Activated CD8-positive, alpha-beta memory T cell treated with anti-CD3 and anti-CD28 coated beads, Interleukin-2, amount 50 U/mL, for 1 hour (primary cell): ENCODE results near the gene SLC22A25.
"Not testable (repeated sequence)": the region's sequence is repeated elsewhere in the genome, so short reads cannot be mapped to it uniquely, and the experiment has no call there.

Source experiments
- DNase-seq: peaks from one replicate; pipeline ENCODE4 v3.0.0-alpha.2; 2020; ENCODE audit errors: extremely low read depth

The SLC22A25 gene

DNA sequence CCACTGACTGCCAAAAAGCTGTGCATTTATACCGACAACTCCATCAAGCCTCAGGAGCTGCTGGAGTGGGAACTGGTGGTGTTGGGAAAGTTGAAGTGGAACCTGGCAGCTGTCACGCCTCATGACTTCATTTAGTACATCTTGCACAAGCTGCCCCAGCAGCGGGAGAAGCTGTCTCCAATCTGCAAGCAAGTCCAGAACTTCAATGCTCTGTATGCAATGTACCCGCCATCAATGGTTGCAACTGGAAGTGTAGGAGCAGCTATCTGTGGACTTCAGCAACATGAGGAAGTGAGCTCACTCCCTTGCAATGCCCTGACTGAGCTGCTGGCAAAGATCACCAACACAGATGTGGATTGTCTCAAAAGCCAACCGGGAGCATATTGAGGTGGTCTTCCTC is at the start of gene SLC22A25:
SLC22A25 (minus strand) TSS at position 67 of the 400 bp plus-strand sequence. CDS start 13,947 bp downstream, outside the sequence.
- DNase-seq, result no peak

DNA sequence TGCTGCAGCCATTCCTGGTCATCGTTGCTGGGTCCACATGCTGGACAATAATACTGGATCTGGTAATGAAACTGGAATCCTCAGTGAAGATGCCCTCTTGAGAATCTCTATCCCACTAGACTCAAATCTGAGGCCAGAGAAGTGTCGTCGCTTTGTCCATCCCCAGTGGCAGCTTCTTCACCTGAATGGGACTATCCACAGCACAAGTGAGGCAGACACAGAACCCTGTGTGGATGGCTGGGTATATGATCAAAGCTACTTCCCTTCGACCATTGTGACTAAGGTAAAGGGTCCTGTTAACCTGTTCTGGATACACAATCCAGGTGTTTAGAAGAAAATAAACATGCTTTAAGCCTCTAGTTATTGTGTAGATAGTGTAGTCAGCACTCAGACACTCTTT is 46.9 kb upstream of the SLC22A25 start:
- no peak for DNase-seq

DNA sequence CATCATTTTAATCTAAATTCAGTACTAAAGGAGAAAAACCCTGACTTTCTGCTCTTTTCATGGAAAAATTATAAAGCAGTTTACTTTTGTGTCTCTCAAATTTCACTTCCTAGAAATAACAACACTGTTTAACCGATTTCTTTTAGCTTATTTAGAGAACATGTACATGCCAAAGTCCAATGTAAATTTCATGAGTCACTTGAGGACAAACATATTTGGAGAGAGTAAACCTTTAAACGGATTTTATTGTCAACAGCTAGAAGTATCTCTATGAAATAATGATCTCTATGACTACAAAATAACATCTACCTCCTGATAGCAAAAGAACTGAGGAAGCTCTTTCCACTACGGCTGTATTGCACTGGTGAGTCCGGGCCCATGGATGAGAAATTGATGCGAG is 46.3 kb upstream of the SLC22A25 start:
- no peak for DNase-seq

GRCh38 chr11:63282579-63282978 is 39.2 kb upstream of the SLC22A25 start:
- DNase-seq, result no peak

GRCh38 chr11:63280920-63281319 is 37.5 kb upstream of the SLC22A25 start:
- DNase-seq, result no peak

GRCh38 chr11:63277345-63277943 is 34.0 kb upstream of the SLC22A25 start:
- DNase-seq, result no peak

GRCh38 chr11:63274776-63275175 is 31.4 kb upstream of the SLC22A25 start:
- no peak for DNase-seq

- no peak for DNase-seq
These were observed 30.3 kb upstream of the SLC22A25 start for GRCh38 chr11:63273685-63274084.

DNA sequence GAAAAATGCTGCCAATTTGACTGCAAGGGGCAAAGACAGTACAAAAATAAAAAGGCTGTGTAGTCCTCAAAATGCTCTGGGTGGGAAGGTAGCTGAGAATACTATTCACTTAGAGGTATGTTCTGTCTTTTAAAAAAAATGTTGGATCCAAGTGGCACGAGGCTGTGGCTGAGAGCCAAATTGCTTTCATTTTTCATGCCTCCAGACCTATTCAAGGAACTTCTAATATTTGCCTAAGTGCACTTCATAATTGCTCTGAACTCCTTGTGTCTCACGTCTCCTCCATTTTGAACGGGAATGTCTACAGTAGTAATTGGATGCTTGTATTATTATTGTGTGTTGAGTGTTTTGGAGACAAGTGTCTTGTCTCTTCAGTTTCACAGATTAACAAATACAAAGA is 19.1 kb upstream of the SLC22A25 start:
- no peak for DNase-seq

GRCh38 chr11:63251312-63251711 is 7.9 kb upstream of the SLC22A25 start:
- no peak for DNase-seq

- no peak for DNase-seq
These were observed 7.0 kb upstream of the SLC22A25 start for GRCh38 chr11:63250162-63251050.

GRCh38 chr11:63248966-63249365 is 5.6 kb upstream of the SLC22A25 start:
- no peak for DNase-seq

GRCh38 chr11:63247237-63248002 is 4.0 kb upstream of the SLC22A25 start:
- DNase-seq, result not testable (repeated sequence)

DNA sequence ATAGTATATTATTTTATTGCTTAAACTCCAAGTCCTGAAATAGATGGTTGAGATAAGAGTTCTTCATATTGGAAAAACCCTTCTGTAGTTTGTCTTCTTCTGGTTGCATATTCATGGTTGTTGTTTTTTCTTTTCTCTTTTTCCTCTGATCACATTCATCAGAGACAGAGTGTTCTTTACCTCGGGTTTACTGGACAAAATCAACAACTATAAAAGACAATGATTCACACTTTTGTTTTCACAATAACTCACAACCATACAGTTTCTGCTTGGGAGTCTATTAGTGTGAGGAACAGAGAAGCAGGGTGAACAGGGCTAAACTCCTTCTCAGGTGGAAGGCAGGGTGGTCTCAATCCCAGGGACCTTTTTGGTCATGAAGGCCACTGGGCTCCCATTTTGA is 2.6 kb upstream of the SLC22A25 start:
- no peak for DNase-seq

DNA sequence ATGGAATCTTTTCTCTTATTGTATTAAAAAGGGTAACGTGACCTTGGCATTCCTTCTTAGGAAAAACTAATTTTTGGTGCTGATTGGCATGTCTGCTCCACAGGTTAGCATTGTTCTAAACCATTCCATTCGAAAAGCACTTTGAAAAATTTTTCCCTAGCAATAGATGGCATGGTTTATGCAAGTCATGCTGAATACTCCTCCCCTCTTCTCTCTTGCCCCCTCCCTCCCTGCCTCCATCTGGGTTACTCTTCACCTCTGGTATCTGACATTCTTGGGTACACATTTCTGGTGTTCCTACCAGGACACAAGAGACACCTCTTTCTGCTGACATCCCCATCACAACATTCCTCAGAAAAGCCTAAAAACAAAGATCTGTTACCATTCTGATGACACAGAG is 1.5 kb upstream of the SLC22A25 start:
- DNase-seq, result no peak

DNA sequence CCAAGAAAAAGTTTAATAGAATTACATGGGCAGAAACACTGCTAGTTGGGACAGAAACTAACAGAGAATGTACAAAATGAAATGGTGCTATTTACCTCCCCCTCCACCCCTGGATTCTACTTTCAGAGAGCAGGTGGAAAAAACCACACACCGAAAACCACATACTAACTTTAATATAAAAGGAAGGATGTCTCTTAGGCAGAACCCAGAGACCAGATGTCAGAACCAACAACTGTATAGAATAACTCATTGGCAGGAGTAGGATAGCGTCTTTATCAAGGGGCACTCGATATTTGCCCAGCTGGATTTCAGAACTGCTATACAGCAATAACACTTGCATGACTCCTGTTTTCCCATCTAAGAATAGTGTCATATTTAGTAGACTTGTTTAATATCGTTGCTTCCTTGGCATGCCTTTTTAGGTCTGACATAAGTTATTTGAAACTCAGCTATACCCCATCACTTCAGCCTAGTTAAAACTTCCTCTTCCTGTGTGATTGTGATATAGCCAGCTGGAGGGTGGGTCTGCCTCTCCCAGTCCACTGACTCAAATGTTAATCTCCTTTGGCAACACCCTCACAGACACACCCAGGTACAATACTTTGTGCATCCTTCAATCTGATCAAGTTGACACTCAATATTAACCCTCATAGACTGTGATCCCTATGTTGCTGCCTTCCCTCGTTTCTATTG is 1.2 kb downstream of the SLC22A25 start:
- DNase-seq, result no peak

GRCh38 chr11:63240791-63241379 is 2.5 kb downstream of the SLC22A25 start:
- no peak for DNase-seq

DNA sequence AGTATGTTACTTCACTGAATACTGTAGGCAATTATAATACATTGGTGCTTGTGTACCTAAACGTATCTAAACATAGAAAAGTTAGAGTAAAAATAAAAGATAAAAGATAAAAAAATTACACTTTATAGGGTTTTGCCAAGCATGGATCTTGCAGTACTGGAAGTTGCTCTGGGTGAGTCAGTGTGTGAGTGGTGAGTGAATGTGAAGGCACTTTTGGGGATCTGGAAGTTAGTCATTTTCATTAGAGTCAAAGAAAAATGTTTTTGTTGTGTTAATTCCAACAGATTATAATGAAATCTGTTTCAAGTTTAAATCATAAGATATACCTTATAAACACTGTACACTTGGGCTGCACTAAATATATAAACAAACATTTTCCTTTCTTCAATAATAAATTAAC is 3.3 kb downstream of the SLC22A25 start:
- DNase-seq, result no peak

- no peak for DNase-seq
These were observed 4.1 kb downstream of the SLC22A25 start for GRCh38 chr11:63239254-63239653.

DNA sequence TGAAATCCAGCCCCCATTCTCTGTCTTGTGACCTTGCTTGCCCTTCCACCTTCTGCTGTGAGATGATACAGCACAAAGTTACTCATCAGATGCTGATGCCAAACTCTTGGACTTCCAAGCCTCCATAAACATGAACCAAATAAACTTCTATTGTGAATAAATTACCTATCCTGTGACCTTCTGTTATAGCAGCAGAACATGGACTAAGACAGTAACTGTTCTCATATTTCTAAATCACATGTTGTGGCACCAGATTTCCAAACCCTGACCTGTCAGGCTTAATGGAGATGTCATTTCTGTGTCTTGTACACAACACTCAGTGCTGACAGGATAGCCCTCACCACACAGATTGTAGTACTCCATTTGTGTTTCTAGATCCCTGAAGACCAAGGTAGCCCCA is 6.0 kb downstream of the SLC22A25 start:
- DNase-seq, result no peak
